ENCODE results near the gene FGGY.
"Not testable (repeated sequence)": the region's sequence is repeated elsewhere in the genome, so short reads cannot be mapped to it uniquely, and the experiment has no call there.

Gene FGGY

GRCh38 chr1:59732214-59732955 lies 435.5 kb downstream of the FGGY start:
- DNase-seq (ENCODE audit: low read depth in 2 of 2) = no peak

- no peak for DNase-seq (ENCODE audit: low read depth in 2 of 2)
Observed at GRCh38 chr1:59733443-59734141, 436.7 kb downstream of the FGGY start.

- not testable (repeated sequence) for DNase-seq (ENCODE audit: low read depth in 2 of 2)
Observed at GRCh38 chr1:59735927-59736326, 439.0 kb downstream of the FGGY start.

- DNase-seq (ENCODE audit: low read depth in 2 of 2) = no peak
Observed at GRCh38 chr1:59736744-59737143, 439.9 kb downstream of the FGGY start.

GRCh38 chr1:59737638-59738037 lies 440.7 kb downstream of the FGGY start:
- DNase-seq (ENCODE audit: low read depth in 2 of 2) = no peak

GRCh38 chr1:59738152-59738551 lies 441.3 kb downstream of the FGGY start:
- peak; percentile 83 to 84 for DNase-seq (ENCODE audit: low read depth in 2 of 2)

GRCh38 chr1:59738591-59739015 lies 441.7 kb downstream of the FGGY start:
- no peak for DNase-seq (ENCODE audit: low read depth in 2 of 2)

GRCh38 chr1:59739111-59739510 lies 442.2 kb downstream of the FGGY start:
- DNase-seq (ENCODE audit: low read depth in 2 of 2) = no peak

- DNase-seq (ENCODE audit: low read depth in 2 of 2) = no peak
Observed at GRCh38 chr1:59742526-59742925, 445.6 kb downstream of the FGGY start.

GRCh38 chr1:59743324-59744091 lies 446.6 kb downstream of the FGGY start:
- DNase-seq (ENCODE audit: low read depth in 2 of 2) = no peak

- DNase-seq (ENCODE audit: low read depth in 2 of 2) = no peak
Observed at GRCh38 chr1:59747420-59748024, 450.6 kb downstream of the FGGY start.

GRCh38 chr1:59748123-59748522 lies 451.2 kb downstream of the FGGY start:
- DNase-seq (ENCODE audit: low read depth in 2 of 2) = no peak

- DNase-seq (ENCODE audit: low read depth in 2 of 2) = peak in 1 of 2 experiments; percentile 60
Observed at GRCh38 chr1:59750328-59751003, 453.6 kb downstream of the FGGY start.

- no peak for DNase-seq (ENCODE audit: low read depth in 2 of 2)
Observed at GRCh38 chr1:59751004-59751395, 454.1 kb downstream of the FGGY start.

- no peak for DNase-seq (ENCODE audit: low read depth in 2 of 2)
Observed at GRCh38 chr1:59751801-59752200, 454.9 kb downstream of the FGGY start.

GRCh38 chr1:59752556-59753414 lies 455.9 kb downstream of the FGGY start:
- no peak for DNase-seq (ENCODE audit: low read depth in 2 of 2)

GRCh38 chr1:59755069-59755685 lies 458.3 kb downstream of the FGGY start:
- DNase-seq (ENCODE audit: low read depth in 2 of 2) = peak in 1 of 2 experiments; percentile 64

GRCh38 chr1:59757197-59757747 lies 460.4 kb downstream of the FGGY start:
- no peak for DNase-seq (ENCODE audit: low read depth in 2 of 2)

GRCh38 chr1:59759156-59759925 lies 462.4 kb downstream of the FGGY start:
- peak; percentile 65 to 69 for DNase-seq (ENCODE audit: low read depth in 2 of 2)
